ENCODE measurements around the gene PREPL. TPM values are rescaled to one million over a fixed set of nuclear protein-coding genes. Genes with fewer than 3 reads are reported as not detected.

PREPL gene
- total and polyA plus RNA-seq, 9 of the 15 experiments (the other 6 are each of a cell fraction or from before 2014, with no cell fraction given): 11.6 to 58.9 (median 27.2) TPM

- TF ChIP-seq U2AF2 (optimal IDR thresholded peaks at IDR 0.05; ENCODE audit: low read depth, low read length) (no peak), MTA3 (IDR thresholded peaks at IDR 0.05; ENCODE audit: borderline replicate concordance) (peak; percentile 95), ARID1B (IDR thresholded peaks at IDR 0.05) (0 out of 2 replicates have a peak, but pooled peaks have one; percentile 10), GTF2F1 (IDR thresholded peaks at IDR 0.05; ENCODE audit: low read depth, low read length) (0 out of 2 replicates have a peak, but pooled peaks have one; percentile 31), HMBOX1 (IDR thresholded peaks at IDR 0.05) (0 out of 2 replicates have a peak, but pooled peaks have one; percentile 46), PHF8 (IDR thresholded peaks at IDR 0.05; ENCODE audit: borderline replicate concordance, low read length) (peak; percentile 77), POLR3A (IDR thresholded peaks at IDR 0.05; ENCODE audit: borderline replicate concordance, extremely low read depth, insufficient read depth, insufficient read length) (no peak), ZKSCAN1 (IDR thresholded peaks at IDR 0.05; ENCODE audit: low read depth, low read length) (0 out of 2 replicates have a peak, but pooled peaks have one; percentile 18), ZBTB40 (IDR thresholded peaks at IDR 0.05) (peak; percentile 71), ZBTB40 (CRISPR knock-in tag; IDR thresholded peaks at IDR 0.05) (no peak), ZNF165 (CRISPR knock-in tag; IDR thresholded peaks at IDR 0.05; ENCODE audit: borderline replicate concordance) (no peak), EP300 (IDR thresholded peaks at IDR 0.05; ENCODE audit: low read length) (peak; percentile 33), FOS (IDR thresholded peaks at IDR 0.05; ENCODE audit: extremely low read depth, insufficient read length) (no peak)
Observed at GRCh38 chr2:44361330-44362206, at the start of gene PREPL, which contains the start of gene CAMKMT (continued).

Data from K562 (cell line).